Neural crest cell (in vitro differentiated cells): Measurements from ENCODE around the gene ELK1. TPM values are rescaled to one million over a fixed set of nuclear protein-coding genes. Genes with fewer than 3 reads are reported as not detected.

Source experiments
- DNase-seq: peaks from one replicate; pipeline ENCODE4 v3.0.0; 2021; ENCODE audit warnings: low read depth, mixed read lengths, low spot score
- H3K27ac Mint-ChIP-seq: one replicate; pipeline ENCODE4 v1.8.0; 2021; ENCODE audit warnings: mild to moderate bottlenecking, mixed read lengths; ENCODE audit not compliant: unreplicated experiment
- H3K27me3 Mint-ChIP-seq: 2 replicates; pipeline ENCODE4 v1.8.0; 2021; ENCODE audit warnings: low read depth, mild to moderate bottlenecking, mixed read lengths
- H3K36me3 Mint-ChIP-seq: 2 replicates; pipeline ENCODE4 v1.8.0; 2021; ENCODE audit warnings: low read depth, mild to moderate bottlenecking, mixed read lengths
- H3K4me1 Mint-ChIP-seq: 2 replicates; pipeline ENCODE4 v1.8.0; 2021; ENCODE audit warnings: mixed read lengths
- H3K4me3 Mint-ChIP-seq: one replicate; pipeline ENCODE4 v1.8.0; 2021; ENCODE audit warnings: mild to moderate bottlenecking, mixed read lengths
- H3K9me3 Mint-ChIP-seq: 2 replicates; pipeline ENCODE4 v1.8.0; 2021; ENCODE audit warnings: mixed read lengths
- total RNA-seq: library from RNA; stranded (reverse); gene quantifications from 2 replicates; pipeline ENCODE4 v1.2.1, GENCODE V29; 2021
- TF ChIP-seq, protein P1 (sequence below): fragments of 200-600 bp; sonication (generic); conservative IDR thresholded peaks from 2 replicates; pipeline ENCODE4 v1.5.0; 2021; ENCODE audit warnings: antibody characterized with exemption, mild to moderate bottlenecking

Gene ELK1
- total RNA-seq, 1 donor from 2014 or later: 27.4 TPM

DNA sequence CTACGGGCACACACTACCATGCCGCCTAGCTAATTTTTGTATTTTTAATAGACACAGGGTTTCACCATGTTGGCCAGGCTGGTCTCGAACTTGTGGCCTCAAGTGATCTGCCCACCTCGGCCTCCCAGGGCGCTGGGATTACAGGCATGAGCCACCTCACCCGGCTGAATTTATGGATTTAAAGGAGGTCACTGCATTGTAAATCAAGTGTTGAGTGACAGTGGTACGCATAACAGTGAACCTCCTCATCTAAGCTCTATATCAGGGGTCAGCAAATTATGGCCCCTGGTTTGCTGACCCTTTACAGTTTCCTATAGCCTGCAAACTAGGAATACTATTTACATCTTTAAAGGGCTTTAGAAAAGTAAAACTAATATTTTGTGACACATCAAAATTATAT lies 11.2 kb upstream of the ELK1 start:
- Mint-ChIP-seq H3K36me3 (peaks cover 5% of the 10 kb centered on the region), H3K4me3 (no peak overlapping the region)

DNA sequence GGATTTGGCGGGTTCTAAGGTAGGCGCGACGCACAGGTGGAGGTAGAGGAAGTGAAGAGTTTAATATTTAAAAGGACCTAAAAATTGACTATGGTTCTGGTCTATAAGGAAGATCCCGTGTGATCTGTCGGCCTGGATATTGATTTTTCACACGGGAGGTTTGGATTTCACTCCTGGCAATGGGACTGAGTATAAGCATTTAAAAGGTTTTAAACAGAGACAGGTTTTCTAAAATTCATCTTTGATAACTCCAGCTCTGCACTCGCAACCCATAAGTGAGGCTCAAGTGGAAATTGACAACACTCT lies 9.0 kb upstream of the ELK1 start:
- H3K9me3 Mint-ChIP-seq: peaks cover 4% of the 10 kb centered on the region
- TF ChIP-seq, protein P1, sequence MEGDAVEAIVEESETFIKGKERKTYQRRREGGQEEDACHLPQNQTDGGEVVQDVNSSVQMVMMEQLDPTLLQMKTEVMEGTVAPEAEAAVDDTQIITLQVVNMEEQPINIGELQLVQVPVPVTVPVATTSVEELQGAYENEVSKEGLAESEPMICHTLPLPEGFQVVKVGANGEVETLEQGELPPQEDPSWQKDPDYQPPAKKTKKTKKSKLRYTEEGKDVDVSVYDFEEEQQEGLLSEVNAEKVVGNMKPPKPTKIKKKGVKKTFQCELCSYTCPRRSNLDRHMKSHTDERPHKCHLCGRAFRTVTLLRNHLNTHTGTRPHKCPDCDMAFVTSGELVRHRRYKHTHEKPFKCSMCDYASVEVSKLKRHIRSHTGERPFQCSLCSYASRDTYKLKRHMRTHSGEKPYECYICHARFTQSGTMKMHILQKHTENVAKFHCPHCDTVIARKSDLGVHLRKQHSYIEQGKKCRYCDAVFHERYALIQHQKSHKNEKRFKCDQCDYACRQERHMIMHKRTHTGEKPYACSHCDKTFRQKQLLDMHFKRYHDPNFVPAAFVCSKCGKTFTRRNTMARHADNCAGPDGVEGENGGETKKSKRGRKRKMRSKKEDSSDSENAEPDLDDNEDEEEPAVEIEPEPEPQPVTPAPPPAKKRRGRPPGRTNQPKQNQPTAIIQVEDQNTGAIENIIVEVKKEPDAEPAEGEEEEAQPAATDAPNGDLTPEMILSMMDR: no peak

More for the DNA sequence above, 11.2 kb upstream of the ELK1 start:
- no peak overlapping the region for H3K27ac Mint-ChIP-seq
- TF ChIP-seq, protein P1: no peak
- H3K9me3 Mint-ChIP-seq: peaks cover 4% of the 10 kb centered on the region
- no peak for DNase-seq
- H3K4me1 Mint-ChIP-seq: peaks cover 14% of the 10 kb centered on the region
- no peaks in the 10 kb centered on the region for H3K27me3 Mint-ChIP-seq

DNA sequence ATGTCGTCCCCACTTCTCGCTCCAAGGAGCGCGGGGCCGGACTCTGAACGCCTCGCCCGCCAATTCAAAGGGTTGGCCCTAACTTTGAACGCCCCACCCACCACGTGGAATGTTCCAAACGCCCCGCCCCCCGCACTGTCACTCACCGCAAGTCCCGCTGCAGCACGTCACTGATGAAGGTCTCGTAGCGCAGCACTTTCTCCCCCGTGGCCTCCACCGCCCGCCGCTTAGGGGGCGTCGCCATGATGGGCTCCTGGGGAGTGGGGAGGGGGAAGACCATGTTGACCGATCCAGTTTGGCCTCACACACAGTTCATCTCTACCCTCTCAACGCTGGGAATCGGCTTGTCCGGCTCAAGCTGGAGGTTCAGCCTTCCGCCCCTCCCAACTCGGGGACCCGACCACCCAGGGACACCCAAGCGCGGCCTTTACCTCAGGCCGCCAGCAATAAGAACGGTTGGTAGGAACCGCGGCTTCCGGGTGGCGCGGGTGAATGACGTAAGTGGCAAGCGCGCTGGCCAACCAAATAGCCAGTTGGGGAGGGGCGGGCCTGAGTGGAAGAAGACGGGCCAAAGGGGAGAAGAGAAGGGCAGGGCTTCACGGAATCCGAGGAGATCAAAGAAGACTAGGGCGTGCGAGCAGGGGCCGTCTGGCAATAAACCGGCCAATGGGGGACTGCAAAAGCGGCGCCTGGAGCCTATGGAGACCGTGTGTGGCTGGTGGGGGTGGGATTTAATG lies 8.5 kb upstream of the ELK1 start, which contains the start of gene UXT:
TSS of gene UXT (minus strand) at position 497 of the 737 bp plus-strand sequence. CDS start at position 244, 253 bp downstream.
- Mint-ChIP-seq H3K4me3 (peak within 1 kb of the TSS; percentile 95), H3K27ac (peak within 1 kb of the TSS; percentile 98), H3K27me3 (no peaks in the 10 kb centered on the region), H3K9me3 (peaks cover 4% of the 10 kb centered on the region), H3K36me3 (peaks cover 11% of the 10 kb centered on the region), H3K4me1 (peaks cover 14% of the 10 kb centered on the region)
- peak; percentile 77 for DNase-seq
- TF ChIP-seq, protein P1: no peak

More for the DNA sequence above, 9.0 kb upstream of the ELK1 start:
- Mint-ChIP-seq H3K4me3 (peak overlapping the region; percentile 95), H3K27ac (no peak overlapping the region), H3K4me1 (peaks cover 14% of the 10 kb centered on the region), H3K27me3 (no peaks in the 10 kb centered on the region), H3K36me3 (peaks cover 11% of the 10 kb centered on the region)
- no peak for DNase-seq

DNA sequence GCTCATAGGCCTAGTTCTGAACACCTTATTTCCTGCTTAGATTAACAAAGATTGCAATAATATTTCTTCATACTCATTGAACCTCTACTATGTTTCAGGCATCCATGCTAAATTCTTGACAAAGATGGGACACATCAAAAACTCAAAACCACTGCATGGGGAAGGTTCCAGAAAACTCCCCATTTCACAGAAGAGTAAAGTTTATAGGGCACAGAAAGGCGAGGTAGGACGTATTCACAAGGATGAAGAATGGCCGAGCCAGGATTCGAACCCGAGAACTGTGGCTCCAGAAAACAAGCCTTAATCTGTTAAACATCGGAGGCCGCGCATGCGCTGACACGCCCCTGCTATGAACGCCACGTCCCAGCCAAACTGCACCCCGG lies 7.9 kb upstream of the ELK1 start:
- H3K9me3 Mint-ChIP-seq: peaks cover 4% of the 10 kb centered on the region
- peak overlapping the region; percentile 95 for H3K4me3 Mint-ChIP-seq
- DNase-seq: no peak
- H3K36me3 Mint-ChIP-seq: peaks cover 14% of the 10 kb centered on the region
- peaks cover 14% of the 10 kb centered on the region for H3K4me1 Mint-ChIP-seq
- no peaks in the 10 kb centered on the region for H3K27me3 Mint-ChIP-seq
- H3K27ac Mint-ChIP-seq: peak overlapping the region; percentile 98
- TF ChIP-seq, protein P1: no peak

DNA sequence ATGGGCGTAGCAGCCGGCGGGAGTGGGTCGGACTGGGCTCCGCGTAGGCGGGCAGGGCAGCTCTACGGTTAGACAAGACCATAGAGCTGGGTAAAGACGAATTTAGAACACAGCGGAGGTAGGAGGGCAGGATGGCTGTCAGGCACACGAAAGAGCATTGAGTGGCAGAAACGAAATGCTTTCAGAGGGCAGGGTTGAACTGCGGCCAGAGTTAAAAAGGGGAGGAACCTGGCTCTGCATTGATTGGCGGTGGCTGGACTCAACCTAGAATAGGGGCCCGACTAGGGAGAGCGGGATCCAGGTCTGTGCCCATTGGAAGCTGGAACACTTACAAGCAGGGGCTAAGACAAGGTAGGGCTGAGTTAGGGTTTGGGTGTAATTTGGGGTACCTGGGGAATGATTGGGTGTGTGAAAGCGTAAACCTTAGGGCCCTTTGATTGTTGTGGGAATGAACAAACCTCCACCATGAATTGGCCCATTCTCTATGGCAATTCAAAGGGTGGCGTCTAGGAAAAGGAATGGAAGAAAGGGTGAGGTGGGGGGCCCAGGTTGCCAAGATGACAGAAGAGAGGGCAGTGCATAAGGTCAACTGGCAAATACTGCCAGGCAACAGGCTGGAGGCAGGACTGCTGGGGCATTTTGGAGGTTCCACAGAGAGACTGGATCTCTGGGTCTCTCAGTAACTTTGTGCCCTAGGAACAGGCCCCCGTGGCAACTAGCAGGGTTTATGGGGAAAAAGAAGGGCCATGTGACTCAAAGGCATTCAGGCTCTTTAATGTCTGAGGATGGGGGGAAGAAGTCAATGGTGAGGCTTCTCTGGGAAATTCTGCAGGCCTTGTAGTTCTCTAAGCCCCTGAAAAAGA lies 911 bp upstream of the ELK1 start:
- Mint-ChIP-seq H3K27me3 (no peaks in the 10 kb centered on the region), H3K9me3 (peaks cover 2% of the 10 kb centered on the region), H3K27ac (peak overlapping the region; percentile 40), H3K4me1 (peaks cover 37% of the 10 kb centered on the region), H3K4me3 (peak overlapping the region; percentile 91), H3K36me3 (peaks cover 17% of the 10 kb centered on the region)
- TF ChIP-seq, protein P1: no peak
- DNase-seq: no peak
